PFSK-1 (cell line): Measurements from ENCODE around the gene AFF2.

ENCODE experiments used
- FOXP2 ChIP-seq: optimal IDR thresholded peaks from 2 replicates; pipeline ENCODE3; 2011; ENCODE audit warnings: borderline replicate concordance, control low read depth, inconsistent platforms; ENCODE audit not compliant: insufficient read depth; ENCODE audit errors: extremely low read length, extremely low read depth
- POLR2AphosphoS5 ChIP-seq: IDR thresholded peaks from 2 replicates; pipeline ENCODE4 v1.6.1; 2012; ENCODE audit warnings: low read depth, mild to moderate bottlenecking, control low read depth, low read length, moderate library complexity
- SIN3A ChIP-seq: IDR thresholded peaks from 2 replicates; pipeline ENCODE4 v1.6.1; 2012; ENCODE audit warnings: mild to moderate bottlenecking, low read length, moderate library complexity, borderline replicate concordance; ENCODE audit not compliant: insufficient read depth
- TAF1 ChIP-seq: IDR thresholded peaks from 2 replicates; pipeline ENCODE4 v1.6.1; 2012; ENCODE audit warnings: low read length, control low read depth, borderline replicate concordance; ENCODE audit not compliant: insufficient read depth
- TF ChIP-seq, protein P1 (sequence below), 2 experiments: IDR thresholded peaks; 2 replicates each; pipeline versions ENCODE4 v1.6.1 to v1.8.0; 2011 to 2012; ENCODE audit warnings: low read depth in 2 of 2, low read length in 2 of 2, control low read depth in 1 of 2, inconsistent platforms in 1 of 2, mild to moderate bottlenecking in 1 of 2, moderate library complexity in 1 of 2; ENCODE audit not compliant: insufficient read depth in 1 of 2

DNA sequence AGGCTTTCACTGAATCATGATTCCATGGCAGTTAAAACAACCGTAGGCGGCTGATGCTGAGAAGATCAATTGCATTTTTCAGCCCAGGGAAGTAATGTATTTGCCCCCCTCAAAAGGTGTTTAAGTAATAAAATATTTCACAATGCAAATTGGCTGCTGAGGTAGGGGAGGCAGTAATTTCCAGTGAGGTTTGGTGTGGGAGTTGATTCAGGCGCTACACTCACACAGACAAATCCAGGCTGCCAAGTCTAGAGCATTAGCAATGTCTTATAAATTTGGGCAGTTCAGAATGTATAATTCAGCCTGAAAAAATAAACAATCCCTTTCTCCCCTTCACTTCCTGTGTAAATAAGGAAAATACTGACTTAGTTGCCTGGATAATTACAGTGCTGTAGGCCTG lies 543.0 kb downstream of the AFF2 start:
- TF ChIP-seq TAF1: no peak
- no peak for TF ChIP-seq POLR2AphosphoS5
- TF ChIP-seq, protein P1, sequence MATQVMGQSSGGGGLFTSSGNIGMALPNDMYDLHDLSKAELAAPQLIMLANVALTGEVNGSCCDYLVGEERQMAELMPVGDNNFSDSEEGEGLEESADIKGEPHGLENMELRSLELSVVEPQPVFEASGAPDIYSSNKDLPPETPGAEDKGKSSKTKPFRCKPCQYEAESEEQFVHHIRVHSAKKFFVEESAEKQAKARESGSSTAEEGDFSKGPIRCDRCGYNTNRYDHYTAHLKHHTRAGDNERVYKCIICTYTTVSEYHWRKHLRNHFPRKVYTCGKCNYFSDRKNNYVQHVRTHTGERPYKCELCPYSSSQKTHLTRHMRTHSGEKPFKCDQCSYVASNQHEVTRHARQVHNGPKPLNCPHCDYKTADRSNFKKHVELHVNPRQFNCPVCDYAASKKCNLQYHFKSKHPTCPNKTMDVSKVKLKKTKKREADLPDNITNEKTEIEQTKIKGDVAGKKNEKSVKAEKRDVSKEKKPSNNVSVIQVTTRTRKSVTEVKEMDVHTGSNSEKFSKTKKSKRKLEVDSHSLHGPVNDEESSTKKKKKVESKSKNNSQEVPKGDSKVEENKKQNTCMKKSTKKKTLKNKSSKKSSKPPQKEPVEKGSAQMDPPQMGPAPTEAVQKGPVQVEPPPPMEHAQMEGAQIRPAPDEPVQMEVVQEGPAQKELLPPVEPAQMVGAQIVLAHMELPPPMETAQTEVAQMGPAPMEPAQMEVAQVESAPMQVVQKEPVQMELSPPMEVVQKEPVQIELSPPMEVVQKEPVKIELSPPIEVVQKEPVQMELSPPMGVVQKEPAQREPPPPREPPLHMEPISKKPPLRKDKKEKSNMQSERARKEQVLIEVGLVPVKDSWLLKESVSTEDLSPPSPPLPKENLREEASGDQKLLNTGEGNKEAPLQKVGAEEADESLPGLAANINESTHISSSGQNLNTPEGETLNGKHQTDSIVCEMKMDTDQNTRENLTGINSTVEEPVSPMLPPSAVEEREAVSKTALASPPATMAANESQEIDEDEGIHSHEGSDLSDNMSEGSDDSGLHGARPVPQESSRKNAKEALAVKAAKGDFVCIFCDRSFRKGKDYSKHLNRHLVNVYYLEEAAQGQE (IDR thresholded peaks at IDR 0.05; ENCODE audit: insufficient read depth in 1 of 2, low read depth in 2 of 2, low read length in 2 of 2): no peak
- no peak for TF ChIP-seq FOXP2
- no peak for TF ChIP-seq SIN3A
